Measurements from ENCODE around the gene ITM2B. TPM values are rescaled to one million over a fixed set of nuclear protein-coding genes. Genes with fewer than 3 reads are reported as not detected.
"Not testable (repeated sequence)": the region's sequence is repeated elsewhere in the genome, so short reads cannot be mapped to it uniquely, and the experiment has no call there.

Gene ITM2B
- polyA plus RNA-seq, 5 donors: 625 to 713 (median 684) TPM

DNA sequence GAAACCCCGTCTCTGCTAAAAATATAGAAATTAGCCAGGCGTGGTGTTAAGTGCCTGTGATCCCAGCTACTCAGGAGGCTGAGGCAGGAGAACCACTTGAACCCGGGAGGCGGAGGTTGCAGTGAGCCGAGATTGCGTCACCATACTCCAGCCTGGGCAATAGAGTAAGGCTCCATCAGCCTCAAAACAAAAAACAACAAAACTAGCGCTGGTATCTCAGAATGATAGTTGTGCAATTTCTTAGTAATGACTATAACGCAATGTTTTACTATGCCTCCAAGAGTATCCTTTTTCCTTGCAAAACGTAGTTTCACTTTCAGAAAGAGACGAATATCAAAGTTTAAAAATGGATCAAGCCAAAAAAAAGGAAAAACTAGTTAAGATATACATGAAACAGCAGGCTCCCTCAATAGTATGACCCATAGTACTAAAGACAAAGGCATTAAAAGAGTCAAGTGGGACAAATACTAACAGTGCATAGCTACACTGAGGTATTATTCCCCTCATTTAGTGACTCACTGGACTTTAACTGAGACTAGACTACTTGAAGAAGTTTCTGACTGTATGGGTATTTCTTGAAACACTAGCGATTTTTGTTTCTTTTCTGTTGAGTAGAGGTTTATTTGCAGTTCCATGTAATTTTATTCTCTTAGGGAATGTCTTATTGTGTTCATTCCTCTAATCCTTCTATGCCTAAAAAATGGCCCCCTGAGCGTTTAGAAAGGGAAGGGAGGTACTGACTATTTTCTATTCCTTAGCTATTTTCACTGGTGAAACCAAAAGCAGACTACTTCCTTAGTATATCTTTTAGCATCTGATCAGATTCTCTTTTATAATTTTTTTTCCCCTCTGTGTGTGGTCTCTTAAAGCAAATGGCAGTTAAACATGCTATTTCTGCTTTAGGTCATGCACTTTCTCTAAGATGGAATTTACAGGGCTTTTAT, 10.4 kb upstream of the ITM2B start:
- peak in 1 of 2 donors; percentile 60 for DNase-seq

DNA sequence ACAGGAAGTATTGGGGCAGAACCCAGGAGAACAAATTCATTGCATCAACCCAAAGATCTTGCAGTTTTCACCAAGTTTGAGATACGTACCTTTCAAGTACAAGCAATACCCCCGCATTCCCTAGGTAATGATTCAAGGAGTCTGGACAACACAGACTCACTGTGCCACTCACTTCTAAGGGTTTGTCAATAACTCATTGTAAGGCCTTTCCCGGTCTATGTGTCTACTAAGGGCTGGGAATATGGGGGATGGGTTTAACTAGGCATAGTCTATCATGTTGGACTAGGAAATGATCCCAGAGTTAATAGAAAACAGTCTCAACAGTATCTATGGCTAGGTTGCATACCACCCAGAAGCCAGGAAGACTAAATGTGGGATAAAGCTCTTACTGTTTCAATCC, 8.3 kb upstream of the ITM2B start:
- DNase-seq: no peak

DNA sequence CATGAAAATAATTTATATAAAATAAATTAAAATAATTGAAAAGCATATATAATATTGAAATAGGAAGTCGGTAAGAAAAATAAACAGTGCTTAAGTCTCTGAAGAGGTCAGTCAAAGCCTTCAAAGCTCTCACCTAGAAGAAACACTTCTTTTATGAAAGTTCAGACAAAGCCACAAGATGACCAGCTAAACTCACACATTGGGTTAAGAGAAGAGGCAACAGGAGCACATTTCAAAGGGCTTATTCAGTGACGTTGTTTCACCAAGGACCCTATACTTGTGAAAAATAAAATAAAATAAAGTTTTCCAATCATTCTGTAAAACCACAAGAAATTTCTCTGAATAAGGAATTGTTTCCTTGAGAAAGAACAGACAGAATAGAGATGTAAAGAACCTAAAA, 2.5 kb upstream of the ITM2B start:
- no peak for DNase-seq

DNA sequence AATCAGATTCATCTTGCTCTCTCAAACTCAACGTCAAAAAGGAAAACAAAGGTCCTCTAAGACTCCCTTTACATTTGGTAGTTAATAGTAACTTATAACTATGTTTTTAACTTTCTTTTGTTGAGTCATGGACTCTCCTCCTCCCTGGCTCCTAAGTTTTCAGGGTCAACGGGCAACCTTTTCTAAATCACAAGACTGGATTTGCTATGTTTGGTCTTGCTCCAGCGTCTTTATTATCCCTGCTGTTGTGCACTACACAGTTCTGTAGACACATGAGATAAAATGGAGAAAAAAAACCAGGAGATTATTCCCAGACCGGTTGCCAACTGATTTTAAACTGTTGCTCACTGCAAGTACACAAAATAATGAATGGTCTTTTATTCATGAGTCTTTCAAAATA, 1.9 kb upstream of the ITM2B start:
- no peak for DNase-seq

DNA sequence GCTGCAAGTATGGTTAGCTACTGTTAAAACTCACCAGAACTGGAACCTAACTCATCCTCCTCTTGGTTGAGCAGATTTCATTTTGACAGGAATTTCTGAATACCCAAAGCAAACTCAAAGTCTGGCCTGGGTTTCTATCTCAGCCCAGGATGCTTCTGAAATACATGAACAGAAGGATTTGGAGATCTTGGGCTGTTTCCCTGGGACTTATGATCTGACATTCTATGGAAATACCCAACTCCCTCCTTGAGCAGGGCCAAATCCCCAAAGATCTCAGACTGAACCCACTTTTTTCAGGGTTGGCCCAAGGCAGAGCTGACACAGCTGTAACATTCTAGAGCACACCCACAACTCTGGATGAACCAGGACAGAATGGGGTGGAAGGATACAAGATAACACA, 1.1 kb upstream of the ITM2B start:
- DNase-seq: no peak

DNA sequence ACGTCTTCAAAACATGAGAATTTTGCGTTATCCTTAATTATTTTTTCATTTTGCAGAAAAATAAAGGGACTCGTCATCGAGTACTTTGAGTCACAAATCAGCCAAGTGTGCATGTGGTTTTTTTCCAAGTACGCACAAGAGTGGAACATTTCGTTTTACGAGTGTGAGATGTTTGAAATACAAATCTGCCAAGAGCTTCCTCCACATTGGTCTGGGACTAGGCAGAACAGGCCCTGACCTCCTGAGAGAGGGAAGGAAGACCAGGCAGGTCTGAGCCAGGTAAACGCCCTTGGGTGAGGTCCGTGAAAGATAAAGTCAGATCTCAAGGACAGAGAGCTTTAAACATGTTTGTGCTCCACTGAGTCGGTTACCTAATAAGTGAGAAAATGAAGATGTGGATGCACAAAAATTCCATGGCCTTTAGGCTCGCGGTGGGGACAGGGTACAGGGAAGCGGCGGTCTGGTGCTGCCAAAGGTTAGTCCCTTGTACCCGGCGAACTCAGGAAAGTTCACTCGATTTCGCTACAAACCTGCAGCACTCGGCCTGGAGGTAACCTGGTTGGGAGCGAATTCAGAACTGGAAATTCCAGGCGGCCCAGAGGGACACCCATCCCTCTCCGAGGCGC, 473 bp upstream of the ITM2B start:
- no peak for DNase-seq

DNA sequence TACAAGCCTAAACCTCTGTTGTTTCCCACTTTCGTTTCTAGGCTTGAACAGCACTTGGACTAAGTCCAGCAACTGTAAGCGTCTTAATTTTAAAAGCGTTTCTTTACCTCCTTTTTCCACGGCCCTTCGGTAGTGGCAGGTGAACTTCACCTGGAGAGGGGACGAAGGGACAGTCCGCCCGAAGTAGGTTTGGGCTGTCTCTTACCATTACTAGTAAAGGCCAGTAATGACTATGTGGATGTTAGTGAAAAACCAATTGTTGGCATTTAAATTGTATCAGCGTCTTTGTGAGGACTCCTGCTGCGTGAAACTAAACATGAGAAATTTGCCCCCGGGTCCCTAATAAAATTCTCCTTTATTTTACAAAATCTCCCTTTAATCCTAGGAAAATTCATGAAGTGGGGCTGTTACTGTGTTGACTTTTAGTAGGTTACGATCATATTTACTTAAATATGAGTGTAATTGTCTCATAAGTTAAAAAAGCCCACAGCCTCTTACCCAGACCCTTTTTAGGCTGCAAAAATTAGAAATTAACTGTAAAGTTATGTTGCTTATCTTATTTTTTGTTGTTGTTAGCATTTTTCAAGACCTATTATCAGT, 983 bp downstream of the ITM2B start:
- DNase-seq: peak in 1 of 2 donors; percentile 75

DNA sequence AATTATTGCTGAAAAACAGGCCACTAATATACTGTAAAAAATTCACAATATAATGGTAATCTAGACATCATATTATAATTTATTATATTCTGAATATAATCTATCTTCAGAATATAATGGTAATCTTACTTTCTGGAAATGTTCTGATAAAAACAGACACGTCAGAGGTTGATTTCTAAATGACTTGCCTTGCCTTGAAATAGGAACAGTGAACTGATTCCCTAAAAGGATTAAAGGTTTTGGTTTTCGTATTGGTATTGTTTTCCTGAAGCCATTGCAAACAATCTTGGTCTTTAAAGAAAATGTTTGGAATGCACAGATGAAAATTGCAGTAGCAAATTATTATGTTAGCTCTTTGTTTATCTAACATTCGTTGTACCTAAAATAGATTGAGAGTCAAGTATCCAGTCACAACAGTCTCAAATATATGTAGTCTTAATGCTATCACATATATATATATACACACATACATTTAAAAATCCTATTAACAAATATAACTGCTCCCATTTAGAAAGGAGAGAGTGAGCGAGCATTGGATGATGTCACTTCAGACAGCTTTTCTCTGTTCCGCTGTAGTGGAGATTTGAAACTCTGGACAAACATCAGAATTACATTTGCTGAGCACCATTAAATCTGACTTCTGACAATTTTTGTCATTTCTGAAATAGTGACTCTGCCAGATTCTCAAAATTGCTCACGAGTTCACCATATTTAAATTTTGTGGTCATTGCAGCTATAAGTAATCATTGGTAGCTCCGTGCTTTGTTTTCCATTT, 1.7 kb downstream of the ITM2B start:
- no peak for DNase-seq

DNA sequence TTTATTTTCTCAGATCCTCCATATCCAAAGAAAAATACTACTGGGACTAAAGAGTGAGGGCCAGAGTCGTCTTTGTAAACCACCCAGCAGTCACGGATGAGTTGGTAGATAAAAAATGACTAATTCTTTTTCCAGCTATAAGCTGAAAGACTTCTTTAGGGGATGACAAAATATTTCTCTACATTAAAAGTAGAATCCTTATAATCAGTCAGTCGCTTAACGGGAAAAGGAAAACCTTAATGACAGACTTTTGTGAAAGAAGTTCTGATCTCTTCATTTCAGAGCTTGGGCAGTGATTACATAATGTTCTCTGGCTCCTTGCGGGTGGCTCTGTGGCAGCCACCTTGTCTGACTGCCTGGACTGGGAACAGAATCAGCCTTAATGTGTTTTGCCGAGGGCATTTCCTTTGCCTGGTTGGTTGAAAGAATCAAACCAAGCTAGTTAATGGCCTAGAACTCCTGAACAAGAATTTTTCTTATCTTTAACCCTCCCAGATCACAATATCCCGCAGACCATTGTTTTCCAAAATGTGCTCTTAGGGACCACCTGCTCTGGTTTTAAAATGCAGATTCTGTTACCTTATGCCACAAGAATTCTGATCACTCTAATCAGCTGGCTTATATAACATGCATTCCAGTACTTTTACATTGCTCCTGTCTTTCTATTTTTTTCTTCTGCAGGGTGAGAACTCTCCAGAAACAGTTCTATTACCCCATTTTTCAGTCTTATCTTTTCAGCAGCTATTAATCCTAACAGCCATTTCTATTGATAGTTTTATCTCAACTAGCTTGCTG, 2.5 kb downstream of the ITM2B start:
- DNase-seq: no peak

DNA sequence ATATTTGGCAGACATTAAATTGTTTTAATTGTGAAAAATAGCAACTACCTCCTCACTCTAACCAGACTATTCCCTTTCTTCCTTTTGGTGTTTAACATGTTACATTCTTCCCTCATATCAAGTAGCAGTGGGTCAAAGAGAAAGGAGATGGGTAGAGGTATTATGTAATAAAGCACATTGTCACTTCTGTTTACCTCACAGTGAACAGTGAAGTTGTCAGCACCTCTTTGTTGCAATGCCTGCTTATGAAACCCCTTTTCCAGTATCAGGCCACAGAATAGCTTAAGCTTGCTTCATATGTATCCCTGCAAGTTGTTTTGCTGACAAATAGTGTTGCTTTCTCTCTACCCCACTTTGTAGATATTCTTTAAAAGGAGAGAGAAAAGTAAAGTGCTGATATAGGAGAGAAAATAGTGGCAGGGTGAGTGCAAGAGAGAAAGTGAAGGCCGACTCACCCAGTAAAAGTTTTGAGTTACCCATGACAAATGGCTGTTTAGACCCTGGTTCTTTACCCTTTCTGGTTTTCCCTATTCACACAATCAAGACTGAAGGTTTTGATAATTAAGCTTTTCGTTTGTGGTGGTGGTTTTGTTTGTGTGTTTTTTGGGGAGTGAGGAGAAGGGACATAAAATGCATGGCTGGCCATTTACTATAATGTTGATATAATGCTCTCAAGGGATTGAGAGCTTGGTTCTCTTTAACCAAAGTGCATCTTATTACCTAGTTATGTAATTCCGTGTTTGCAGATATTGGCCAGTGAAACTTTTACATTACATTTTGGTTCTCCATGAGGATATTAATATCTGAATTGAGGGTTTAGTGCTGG, 3.7 kb downstream of the ITM2B start:
- no peak for DNase-seq

DNA sequence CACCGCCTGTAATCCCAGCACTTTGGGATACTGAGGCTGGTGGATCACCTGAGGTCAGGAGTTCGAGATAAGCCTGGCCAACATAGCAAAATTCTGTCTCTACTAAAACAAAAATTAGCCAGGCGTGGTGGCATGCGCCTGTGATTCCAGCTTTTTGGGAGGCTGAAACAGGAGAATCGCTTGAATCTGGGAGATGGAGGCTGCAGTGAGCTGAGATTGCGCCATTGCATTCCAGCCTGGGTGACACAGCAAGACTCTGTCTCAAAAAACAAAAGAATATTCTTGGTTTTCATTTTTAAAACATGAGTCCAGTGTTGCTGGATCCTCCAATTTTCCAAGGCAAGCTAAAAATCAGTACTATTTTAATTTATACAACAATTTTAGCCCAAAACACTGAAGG, 6.4 kb downstream of the ITM2B start:
- DNase-seq: not testable (repeated sequence)

DNA sequence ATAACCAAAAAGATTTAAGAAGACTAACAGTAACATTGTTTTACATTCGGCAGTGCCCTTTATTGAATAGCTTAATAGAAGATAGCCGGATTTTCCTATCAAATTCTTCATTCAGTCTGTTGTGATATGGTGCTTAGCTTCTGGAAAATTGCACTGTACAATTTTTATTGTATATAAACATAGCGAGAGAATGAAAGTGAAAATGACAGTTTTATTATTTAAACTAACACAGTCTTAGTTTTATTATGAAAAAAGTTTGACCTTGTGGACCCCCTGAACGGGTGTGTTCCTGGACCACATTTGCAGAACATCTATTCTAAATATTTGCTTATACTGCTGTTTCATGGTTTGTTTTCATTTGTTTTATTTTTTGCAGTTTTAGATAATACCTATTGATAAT, 8.6 kb downstream of the ITM2B start:
- DNase-seq: no peak

DNA sequence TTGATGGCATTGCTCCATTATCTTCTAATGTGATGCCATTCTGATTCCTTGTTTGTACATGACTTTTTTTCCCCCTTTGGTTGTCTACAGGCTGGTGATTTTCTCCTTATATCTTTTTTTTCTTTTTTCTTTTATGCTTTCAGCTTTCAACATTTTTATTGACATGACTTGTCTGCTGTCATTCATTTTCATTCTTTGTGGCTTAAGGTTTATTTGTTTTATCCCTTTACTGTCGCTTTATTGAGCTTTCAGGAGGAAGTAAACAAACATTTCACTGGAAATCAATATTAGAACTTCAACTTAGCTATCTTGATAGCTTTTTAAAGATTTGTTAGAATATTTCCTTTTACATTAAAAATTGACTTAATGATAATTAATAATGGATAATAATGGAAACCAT, 9.7 kb downstream of the ITM2B start:
- DNase-seq: no peak

DNA sequence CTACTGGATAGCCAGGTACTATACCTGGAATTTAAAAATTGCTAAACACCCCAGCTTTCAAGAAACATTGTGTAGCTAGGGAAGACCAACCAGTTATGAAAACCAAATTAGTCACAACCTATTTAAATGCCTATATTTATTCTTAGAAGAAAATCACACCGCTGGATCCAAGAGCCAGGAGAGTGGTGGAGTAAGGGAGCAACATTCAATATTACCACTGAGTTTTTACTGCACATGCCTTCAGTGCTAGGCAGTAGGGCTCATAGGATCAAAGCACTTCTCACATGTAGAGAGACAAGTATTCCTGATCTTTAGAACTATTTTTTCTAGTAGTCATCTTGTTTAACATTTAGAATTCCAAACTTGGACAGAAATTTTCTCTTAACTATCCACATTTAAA, 11.2 kb downstream of the ITM2B start:
- DNase-seq: no peak

DNA sequence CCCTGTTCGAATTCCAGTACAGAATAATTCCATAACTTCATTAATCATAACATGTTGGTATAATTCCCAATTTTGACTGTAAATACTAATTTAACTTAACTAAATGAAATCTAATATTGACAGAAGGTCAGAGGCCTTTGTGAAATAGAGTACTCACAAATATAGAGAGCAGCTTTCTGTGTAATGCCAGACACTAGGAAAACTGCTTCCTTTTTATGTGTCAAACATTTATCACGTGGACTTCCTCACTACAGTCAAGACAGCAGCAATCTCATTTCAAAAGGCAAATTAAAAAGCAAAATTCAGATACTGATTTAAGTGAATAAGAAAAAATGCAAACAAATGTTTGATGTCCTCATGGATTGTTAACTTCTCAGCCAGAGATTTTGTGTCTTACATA, 13.1 kb downstream of the ITM2B start:
- no peak for DNase-seq

DNA sequence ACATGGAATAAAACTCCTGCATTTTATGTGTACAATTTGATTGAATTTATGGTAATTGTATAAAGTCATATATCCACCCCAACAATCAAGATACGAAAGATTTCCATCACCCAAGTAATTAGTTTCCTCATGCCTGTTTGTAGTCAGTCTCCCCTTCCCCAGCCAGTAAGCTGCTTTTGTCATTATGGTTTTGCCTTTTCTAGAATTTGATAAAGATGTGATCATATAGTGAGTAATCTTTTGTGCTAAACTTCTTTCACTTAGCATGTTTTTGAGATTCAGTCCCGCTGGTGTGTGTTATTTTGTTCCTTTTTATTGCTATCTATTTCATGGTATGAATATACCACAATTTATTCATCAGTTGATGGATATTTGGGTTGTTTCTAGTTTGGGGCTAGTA, 16.0 kb downstream of the ITM2B start:
- DNase-seq: no peak

DNA sequence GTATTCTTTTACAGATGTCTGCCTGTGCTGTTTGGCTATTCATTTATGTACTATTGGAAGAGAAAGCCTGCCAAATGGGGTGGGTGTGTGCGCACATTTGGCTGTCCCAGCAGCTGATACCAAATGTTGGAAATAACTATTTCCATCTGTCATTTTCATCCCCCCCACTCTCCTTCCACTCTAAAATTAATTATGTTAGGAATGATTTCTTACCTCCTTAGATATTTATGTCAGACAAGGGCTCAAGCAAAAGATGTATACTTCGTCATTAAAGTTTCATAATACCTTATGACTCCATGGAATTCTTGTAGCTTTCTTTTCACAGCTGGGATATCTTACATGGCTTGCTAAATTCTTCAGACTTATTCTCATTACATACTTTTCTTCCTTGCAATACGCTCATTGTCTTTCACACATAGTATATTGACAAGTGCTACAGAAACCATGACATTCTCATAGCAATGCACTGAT, 18.6 kb downstream of the ITM2B start:
- DNase-seq: peak; percentile 80 to 83

DNA sequence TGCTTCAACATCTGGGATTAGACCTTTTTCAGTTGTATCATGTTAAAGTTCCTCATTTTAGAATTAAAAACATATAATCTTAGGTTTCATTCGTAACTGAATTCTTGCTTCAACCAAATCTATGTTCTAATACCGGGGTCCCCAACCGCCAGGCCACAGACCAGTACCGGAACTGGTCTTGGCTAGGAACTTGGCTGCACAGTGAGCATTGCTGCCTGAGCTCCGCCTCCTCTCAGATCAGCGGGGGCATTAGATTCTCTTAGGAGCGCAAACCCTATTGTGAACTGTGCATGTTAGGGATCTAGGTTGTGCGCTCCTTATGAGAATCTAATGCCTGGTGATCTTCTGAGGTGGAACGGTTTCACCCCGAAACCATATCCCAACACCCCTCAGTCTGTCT, 19.2 kb downstream of the ITM2B start:
- DNase-seq: no peak

DNA sequence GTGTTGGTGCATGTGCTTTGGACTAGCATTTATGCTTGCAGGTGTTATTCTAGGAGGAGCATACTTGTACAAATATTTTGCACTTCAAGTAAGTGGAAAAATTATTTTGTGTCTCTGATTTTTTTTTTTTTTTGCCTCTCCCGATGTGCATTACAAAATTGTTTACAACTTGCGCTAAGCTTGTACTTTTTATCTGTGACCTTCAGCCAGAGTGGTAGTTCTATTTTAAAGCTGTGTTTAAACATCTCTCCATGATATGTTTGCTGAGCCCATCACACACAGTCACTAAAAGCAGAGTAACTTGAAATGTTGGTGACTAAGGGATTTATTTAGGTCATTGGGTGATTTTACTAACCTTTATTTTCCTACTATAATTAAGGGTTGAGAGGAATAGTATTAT, 20.8 kb downstream of the ITM2B start:
- no peak for DNase-seq

DNA sequence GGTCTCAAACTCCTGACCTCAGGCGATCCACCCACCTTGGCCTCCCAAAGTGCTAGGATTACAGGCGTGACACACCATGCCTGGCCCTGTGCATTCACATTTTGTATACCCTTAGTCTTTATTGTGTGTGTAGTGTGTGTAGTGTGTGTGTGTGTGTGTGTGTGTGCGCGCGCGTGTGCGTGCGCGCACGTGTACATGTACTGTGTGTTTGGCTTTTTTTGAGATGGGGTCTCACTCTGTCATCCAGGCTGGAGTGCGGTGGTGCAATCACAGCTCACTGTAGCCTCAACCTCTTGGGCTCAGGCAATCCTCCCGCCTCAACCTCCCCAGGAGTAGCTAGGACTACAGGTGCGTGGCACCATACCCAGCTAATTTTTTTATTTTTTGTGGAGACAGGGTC, 22.1 kb downstream of the ITM2B start:
- no peak for DNase-seq

Data from right lung (tissue), 5 donors.